Mesenchymal stem cell (in vitro differentiated cells and primary cell): Measurements from ENCODE around the gene LRP1B.

Source experiments
- DNase-seq: peaks from one replicate; pipeline ENCODE4 v3.0.0-alpha.2; 2013
- H2AFZ ChIP-seq: one replicate; pipeline ENCODE4 v1.6.1; 2013; ENCODE audit warnings: low read depth, mild to moderate bottlenecking, control low read depth, inconsistent platforms, low read length, moderate library complexity
- H2AK5ac ChIP-seq: 2 replicates; pipeline ENCODE4 v1.6.1; 2013; ENCODE audit warnings: low read length, moderate library complexity, mild to moderate bottlenecking, inconsistent platforms; ENCODE audit not compliant: severe bottlenecking
- H2BK120ac ChIP-seq: one replicate; pipeline ENCODE4 v1.6.1; 2013; ENCODE audit warnings: low read depth, mild to moderate bottlenecking, inconsistent platforms, low read length, moderate library complexity
- H2BK12ac ChIP-seq, 2 experiments: one replicate each; pipeline ENCODE4 v1.6.1; 2013; ENCODE audit warnings: inconsistent platforms in 2 of 2, low read length in 2 of 2, mild to moderate bottlenecking in 2 of 2, moderate library complexity in 2 of 2, control low read depth in 1 of 2
- H2BK15ac ChIP-seq: one replicate; pipeline ENCODE4 v1.6.1; 2013; ENCODE audit warnings: mild to moderate bottlenecking, low read depth, inconsistent platforms; ENCODE audit not compliant: poor library complexity, severe bottlenecking
- H2BK5ac ChIP-seq: 2 replicates; pipeline ENCODE4 v1.6.1; 2013; ENCODE audit warnings: low read depth, mild to moderate bottlenecking, low read length, control low read depth, inconsistent platforms; ENCODE audit not compliant: poor library complexity, severe bottlenecking
- H3K14ac ChIP-seq, 2 experiments: one replicate each; pipeline ENCODE4 v1.6.1; 2013; ENCODE audit warnings: inconsistent platforms in 2 of 2, low read length in 2 of 2, control low read depth in 1 of 2, mild to moderate bottlenecking in 1 of 2, moderate library complexity in 1 of 2
- H3K18ac ChIP-seq, 2 experiments: one replicate each; pipeline ENCODE4 v1.6.1; 2013; ENCODE audit warnings: inconsistent platforms in 2 of 2, low read length in 2 of 2, control low read depth in 1 of 2, low read depth in 1 of 2, mild to moderate bottlenecking in 1 of 2
- H3K23ac ChIP-seq, 2 experiments: one replicate each; pipeline ENCODE4 v1.6.1; 2013; ENCODE audit warnings: inconsistent platforms in 2 of 2, low read length in 2 of 2, mild to moderate bottlenecking in 2 of 2, moderate library complexity in 2 of 2, control low read depth in 1 of 2
- H3K27ac ChIP-seq: 2 replicates; pipeline ENCODE4 v1.5.1; 2013; ENCODE audit warnings: mild to moderate bottlenecking, moderate library complexity, low read length, control low read depth, inconsistent platforms; ENCODE audit not compliant: poor library complexity, severe bottlenecking
- H3K27me3 ChIP-seq, 2 experiments: 2 replicates each; pipeline versions ENCODE4 v1.6.1 to v1.7.0; 2013; ENCODE audit warnings: low read length in 2 of 2, mild to moderate bottlenecking in 2 of 2, moderate library complexity in 2 of 2, control low read depth in 1 of 2, inconsistent platforms in 1 of 2; ENCODE audit not compliant: control insufficient read depth in 1 of 2, insufficient read depth in 1 of 2
- H3K36me3 ChIP-seq, 2 experiments: 2 replicates each; pipeline versions ENCODE4 v1.6.1 to v1.7.0; 2013; ENCODE audit warnings: low read length in 2 of 2, control low read depth in 1 of 2, inconsistent platforms in 1 of 2, low read depth in 1 of 2, mild to moderate bottlenecking in 1 of 2; ENCODE audit not compliant: insufficient read depth in 2 of 2, control insufficient read depth in 1 of 2
- H3K4ac ChIP-seq, 2 experiments: one replicate each; pipeline ENCODE4 v1.6.1; 2013; ENCODE audit warnings: inconsistent platforms in 2 of 2, low read length in 2 of 2, mild to moderate bottlenecking in 2 of 2, moderate library complexity in 2 of 2, control low read depth in 1 of 2, low read depth in 1 of 2
- H3K4me1 ChIP-seq: 2 replicates; pipeline ENCODE4 v1.6.1; 2013; ENCODE audit warnings: low read depth, low read length, control low read depth; ENCODE audit not compliant: control insufficient read depth, insufficient read depth
- H3K4me2 ChIP-seq: 2 replicates; pipeline ENCODE4 v1.6.1; 2013; ENCODE audit warnings: low read length, mild to moderate bottlenecking, inconsistent platforms; ENCODE audit not compliant: poor library complexity, severe bottlenecking
- H3K4me3 ChIP-seq, 2 experiments: 2 replicates each; pipeline versions ENCODE4 v1.5.1 to v1.7.0; 2013; ENCODE audit warnings: low read length in 2 of 2, mild to moderate bottlenecking in 2 of 2, control low read depth in 1 of 2, low read depth in 1 of 2; ENCODE audit not compliant: insufficient read depth in 1 of 2
- H3K79me1 ChIP-seq: replicated peaks from 2 replicates; pipeline ENCODE4 v1.6.1; 2013; ENCODE audit warnings: mild to moderate bottlenecking, control low read depth, low read length, inconsistent platforms; ENCODE audit not compliant: poor library complexity, severe bottlenecking
- H3K9ac ChIP-seq: 2 replicates; pipeline ENCODE4 v1.7.0; 2013; ENCODE audit warnings: mild to moderate bottlenecking, low read length, moderate library complexity
- H3K9me3 ChIP-seq: 2 replicates; pipeline ENCODE4 v1.7.0; 2013; ENCODE audit warnings: mild to moderate bottlenecking, low read length; ENCODE audit not compliant: control insufficient read depth
- H4K8ac ChIP-seq: one replicate; pipeline ENCODE4 v1.6.1; 2013; ENCODE audit warnings: inconsistent platforms, mild to moderate bottlenecking, low read length, moderate library complexity
- H4K91ac ChIP-seq: one replicate; pipeline ENCODE4 v1.6.1; 2013; ENCODE audit warnings: mild to moderate bottlenecking, low read length, inconsistent platforms
- WGBS: methylation state at CpG from one replicate; pipeline ENCODE4 v1.1.7; 2013; ENCODE audit warnings: mixed read lengths; 5-methylcytosine and 5-hydroxymethylcytosine counted together

LRP1B gene

GRCh38 chr2:141728142-141728541 lies 402.7 kb downstream of the LRP1B start:
- Histone ChIP-seq H2BK15ac (no peak overlapping the region), H4K91ac (no peak overlapping the region), H3K36me3 (no peaks in the 10 kb centered on the region), H2BK120ac (no peak overlapping the region), H3K23ac (no peak overlapping the region), H3K9me3 (no peaks in the 10 kb centered on the region), H3K14ac (no peak overlapping the region), H3K4me3 (no peak overlapping the region), H2AFZ (no peak overlapping the region), H3K27me3 (no peaks in the 10 kb centered on the region), H3K9ac (no peak overlapping the region), H3K18ac (no peak overlapping the region), H4K8ac (no peak overlapping the region), H2BK5ac (no peak overlapping the region), H3K27ac (no peak overlapping the region), H3K4ac (no peak overlapping the region), H2AK5ac (no peak overlapping the region), H3K4me2 (no peak overlapping the region), H3K79me1 (no peaks in the 10 kb centered on the region), H2BK12ac (no peak overlapping the region), H3K4me1 (no peaks in the 10 kb centered on the region)
- DNase-seq = no peak
- WGBS = 57% methylated on average over 3 of the region's 3 CpGs

- no peak for DNase-seq
- Histone ChIP-seq H2AK5ac (no peak overlapping the region), H3K36me3 (no peaks in the 10 kb centered on the region)
These were observed 406.4 kb downstream of the LRP1B start for GRCh38 chr2:141724426-141724825.

GRCh38 chr2:141723814-141724213 lies 407.0 kb downstream of the LRP1B start:
- Histone ChIP-seq H3K18ac (no peak overlapping the region), H3K27me3 (no peaks in the 10 kb centered on the region), H3K27ac (no peak overlapping the region), H3K36me3 (no peaks in the 10 kb centered on the region), H2BK15ac (no peak overlapping the region), H4K91ac (no peak overlapping the region), H3K9me3 (peaks cover 3% of the 10 kb centered on the region), H3K14ac (no peak overlapping the region), H4K8ac (no peak overlapping the region), H2AK5ac (no peak overlapping the region), H3K4ac (no peak overlapping the region), H3K79me1 (no peaks in the 10 kb centered on the region), H2BK12ac (no peak overlapping the region), H2AFZ (no peak overlapping the region), H2BK5ac (no peak overlapping the region), H2BK120ac (no peak overlapping the region), H3K4me3 (no peak overlapping the region), H3K4me1 (no peaks in the 10 kb centered on the region), H3K23ac (no peak overlapping the region), H3K4me2 (no peak overlapping the region), H3K9ac (no peak overlapping the region)
- no peak for DNase-seq
- no CpG with 5 or more reads among the region's 2 CpGs for WGBS

More at GRCh38 chr2:141724426-141724825, 406.4 kb downstream of the LRP1B start:
- H2BK15ac ChIP-seq = no peak overlapping the region
- no peak overlapping the region for H3K18ac ChIP-seq
- no peaks in the 10 kb centered on the region for H3K4me1 ChIP-seq
- no peak overlapping the region for H2BK12ac ChIP-seq
- no peak overlapping the region for H3K4me2 ChIP-seq
- H3K27ac ChIP-seq = no peak overlapping the region
- H3K9ac ChIP-seq = no peak overlapping the region
- no peak overlapping the region for H3K4ac ChIP-seq
- peaks cover 3% of the 10 kb centered on the region for H3K9me3 ChIP-seq
- H2AFZ ChIP-seq = no peak overlapping the region
- no peak overlapping the region for H4K91ac ChIP-seq
- no peak overlapping the region for H3K4me3 ChIP-seq
- no peak overlapping the region for H2BK120ac ChIP-seq
- no peak overlapping the region for H3K14ac ChIP-seq
- no peaks in the 10 kb centered on the region for H3K79me1 ChIP-seq
- no peak overlapping the region for H4K8ac ChIP-seq
- no peak overlapping the region for H2BK5ac ChIP-seq
- H3K23ac ChIP-seq = no peak overlapping the region
- WGBS = 100% methylated on average over 1 of the region's 3 CpGs
- no peaks in the 10 kb centered on the region for H3K27me3 ChIP-seq

- Histone ChIP-seq H3K9ac (no peak overlapping the region), H3K4me2 (no peak overlapping the region), H4K91ac (no peak overlapping the region), H4K8ac (no peak overlapping the region), H3K4me3 (no peak overlapping the region), H2BK15ac (no peak overlapping the region), H3K4me1 (no peaks in the 10 kb centered on the region), H3K36me3 (no peaks in the 10 kb centered on the region), H3K14ac (no peak overlapping the region), H2BK12ac (no peak overlapping the region), H3K9me3 (peaks cover 3% of the 10 kb centered on the region), H3K27ac (no peak overlapping the region), H2AK5ac (no peak overlapping the region), H3K23ac (no peak overlapping the region), H3K4ac (no peak overlapping the region), H2BK5ac (no peak overlapping the region), H2AFZ (no peak overlapping the region), H3K27me3 (no peaks in the 10 kb centered on the region), H2BK120ac (no peak overlapping the region), H3K18ac (no peak overlapping the region), H3K79me1 (no peaks in the 10 kb centered on the region)
- no peak for DNase-seq
- WGBS = no CpG with 5 or more reads among the region's 3 CpGs
These were observed 410.3 kb downstream of the LRP1B start for GRCh38 chr2:141720476-141720875.
